SU-DHL-6 (cell line): ENCODE measurements around the gene C3orf38.

ENCODE experiments used
- CTCF ChIP-seq: fragments of 200-600 bp; sonication (generic); IDR thresholded peaks from one replicate; pipeline ENCODE4 v1.5.1; 2017; ENCODE audit warnings: antibody characterized with exemption, mild to moderate bottlenecking, low read length, moderate library complexity; ENCODE audit not compliant: insufficient read depth, poor library complexity, severe bottlenecking
- EZH2phosphoT487 ChIP-seq: fragments of 200-600 bp; sonication (generic), shearing (Covaris generic); conservative IDR thresholded peaks from 2 replicates; pipeline ENCODE4 v1.6.1; 2018; ENCODE audit warnings: mild to moderate bottlenecking, antibody characterized with exemption, low read length, moderate library complexity, mixed read lengths

- TF ChIP-seq CTCF, result no peak
- no peak for TF ChIP-seq EZH2phosphoT487
Measured at GRCh38 chr3:88195951-88196434, 46.2 kb downstream of the C3orf38 start.
